NCI-H1417 treated with DMSO at 0.1 percent for 48 hours (cell line): ENCODE data around the gene FNDC3B.

Experiments
- DNase-seq: peaks from one replicate; lab custom pipeline; 2025; lab: John Stamatoyannopoulos, UW

Gene FNDC3B

DNA sequence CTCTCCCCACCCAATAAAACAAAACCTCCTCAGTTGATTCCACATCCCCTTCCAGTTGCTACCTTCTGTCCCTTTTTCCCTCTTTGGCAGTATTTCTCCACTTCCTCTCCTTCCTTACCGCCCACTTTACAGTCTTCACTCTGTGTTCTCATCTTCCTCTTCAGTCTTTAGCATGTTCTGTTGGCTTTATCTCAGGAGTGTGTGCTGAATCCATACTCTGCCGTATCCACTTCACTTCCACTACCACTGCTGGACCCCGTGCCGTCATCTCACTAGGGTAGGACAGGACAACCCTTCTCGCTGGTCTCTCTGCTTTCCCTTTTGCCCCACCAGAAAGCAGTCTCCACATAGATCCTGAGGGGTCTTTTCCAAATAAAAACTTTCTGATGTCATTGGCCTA is 74.3 kb downstream of the FNDC3B start:
- no peak for DNase-seq

GRCh38 chr3:172115059-172115458 is 75.7 kb downstream of the FNDC3B start:
- no peak for DNase-seq

DNA sequence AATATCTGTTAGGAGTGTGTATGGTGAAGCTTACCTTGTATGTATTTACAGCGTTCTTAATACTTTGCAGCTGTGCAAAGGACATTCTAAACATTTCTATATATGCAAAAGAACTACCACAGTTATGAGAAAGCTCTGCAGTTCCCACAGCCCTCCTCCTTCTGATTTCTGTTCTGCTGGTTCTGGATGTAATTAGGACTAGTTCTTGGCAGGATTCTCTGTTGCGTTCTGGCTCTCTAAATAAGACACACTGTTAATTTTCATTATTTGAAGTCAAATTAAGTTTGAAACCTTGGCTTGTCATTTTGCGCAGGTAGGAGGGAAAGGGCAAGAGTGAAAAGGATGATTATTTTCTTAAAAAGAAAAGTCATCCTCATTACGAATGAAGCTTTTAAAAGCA is 76.4 kb downstream of the FNDC3B start:
- no peak for DNase-seq

GRCh38 chr3:172118019-172118418 is 78.6 kb downstream of the FNDC3B start:
- no peak for DNase-seq

- no peak for DNase-seq
Measured at GRCh38 chr3:172119266-172119969, 80.0 kb downstream of the FNDC3B start.

- DNase-seq: no peak
Measured at GRCh38 chr3:172120912-172121311, 81.5 kb downstream of the FNDC3B start.

- no peak for DNase-seq
Measured at GRCh38 chr3:172121981-172122380, 82.6 kb downstream of the FNDC3B start.

DNA sequence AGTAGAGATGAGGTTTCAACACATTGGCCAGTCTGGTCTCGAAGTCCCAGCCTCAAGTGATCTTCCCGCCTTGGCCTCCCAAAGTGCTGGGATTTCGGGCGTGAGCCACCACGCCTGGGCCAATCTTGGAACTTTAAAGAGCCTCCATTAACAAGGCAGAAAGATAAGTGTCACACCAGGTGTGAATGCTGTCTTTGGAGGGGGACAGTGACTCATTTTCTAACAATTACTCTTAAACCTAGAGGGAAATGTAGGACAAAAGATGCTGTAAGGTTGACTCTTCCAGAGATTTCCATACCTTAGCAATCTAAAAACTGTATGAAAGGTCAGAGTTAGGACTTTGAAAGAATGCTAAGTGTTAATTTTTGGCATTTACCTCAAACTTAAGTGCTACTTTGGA is 84.9 kb downstream of the FNDC3B start:
- DNase-seq: no peak

GRCh38 chr3:172125053-172125452 is 85.7 kb downstream of the FNDC3B start:
- DNase-seq: no peak

DNA sequence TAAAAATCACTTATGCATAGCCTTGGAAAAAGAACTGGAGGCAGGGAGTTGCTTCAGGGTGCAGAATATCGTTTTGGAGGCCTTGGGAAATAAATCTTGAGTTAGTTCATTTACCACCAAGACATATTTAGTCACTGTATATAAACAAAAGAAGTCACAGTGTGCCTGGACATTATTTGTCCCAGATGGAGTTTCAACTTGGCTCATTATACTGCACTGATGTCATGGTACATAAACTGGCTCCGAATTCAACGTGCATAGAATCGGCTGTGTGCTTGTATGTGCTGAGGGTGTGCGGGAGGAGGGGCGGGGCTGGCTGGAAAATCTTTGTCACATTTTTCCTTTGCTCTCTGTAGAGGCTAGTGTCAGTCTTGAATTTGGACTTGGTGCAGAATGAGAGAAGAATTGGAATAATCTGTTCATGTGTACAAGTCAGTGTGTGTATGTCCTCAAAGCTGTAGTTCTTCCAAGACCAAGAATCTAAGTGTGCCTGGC is 86.6 kb downstream of the FNDC3B start:
- DNase-seq: no peak

- DNase-seq: no peak
Measured at GRCh38 chr3:172126741-172127140, 87.4 kb downstream of the FNDC3B start.

- no peak for DNase-seq
Measured at GRCh38 chr3:172127141-172127540, 87.8 kb downstream of the FNDC3B start.

DNA sequence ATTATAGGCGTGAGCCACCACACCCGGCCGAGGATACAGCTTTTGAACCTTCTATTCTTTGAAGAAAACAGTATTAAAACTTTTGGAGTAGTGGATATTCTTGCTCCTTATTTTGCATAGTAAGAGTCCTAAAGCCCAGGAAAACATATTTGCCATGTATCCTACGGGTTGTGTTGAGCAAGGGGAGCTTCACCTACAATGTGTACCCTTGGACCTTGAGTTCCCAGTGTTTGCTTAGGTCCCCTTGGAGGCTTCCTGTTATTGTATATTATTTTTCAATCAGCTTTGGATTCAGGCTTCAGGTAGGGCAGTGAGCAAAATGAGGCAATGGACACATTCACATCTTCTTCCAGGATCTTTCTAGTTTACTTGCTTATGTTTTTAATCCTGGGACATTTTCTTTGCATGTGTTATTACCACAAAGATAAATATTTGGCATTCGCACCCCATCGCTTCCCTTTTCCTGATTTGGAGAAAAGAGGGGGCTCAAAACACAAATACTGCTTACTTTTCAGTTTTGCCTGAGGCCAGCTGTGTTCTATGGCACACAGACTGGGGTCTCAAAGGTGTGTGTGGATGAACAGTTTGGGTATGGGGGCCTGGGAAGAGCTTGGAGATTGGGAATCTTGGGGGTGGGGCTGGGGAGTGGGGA is 88.7 kb downstream of the FNDC3B start:
- no peak for DNase-seq

DNA sequence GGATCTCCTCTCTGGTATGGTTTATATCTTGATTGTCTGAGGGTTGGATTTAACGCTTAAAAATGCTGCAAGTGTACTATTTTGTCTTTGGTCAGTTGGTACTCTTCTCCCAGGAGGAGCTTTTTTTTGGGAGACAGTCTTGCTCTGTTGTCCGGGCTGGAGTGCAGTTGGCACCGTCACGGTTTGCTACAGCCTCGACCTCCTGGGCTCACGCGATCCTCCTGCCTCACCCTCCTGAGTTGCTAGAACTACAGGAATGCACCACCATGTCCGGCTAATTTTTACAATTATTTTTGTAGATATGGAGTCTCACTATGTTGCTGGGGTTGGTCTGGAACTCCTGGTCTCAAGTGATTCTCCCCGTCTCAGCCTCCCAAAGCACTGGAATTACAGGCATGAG is 89.5 kb downstream of the FNDC3B start:
- no peak for DNase-seq

DNA sequence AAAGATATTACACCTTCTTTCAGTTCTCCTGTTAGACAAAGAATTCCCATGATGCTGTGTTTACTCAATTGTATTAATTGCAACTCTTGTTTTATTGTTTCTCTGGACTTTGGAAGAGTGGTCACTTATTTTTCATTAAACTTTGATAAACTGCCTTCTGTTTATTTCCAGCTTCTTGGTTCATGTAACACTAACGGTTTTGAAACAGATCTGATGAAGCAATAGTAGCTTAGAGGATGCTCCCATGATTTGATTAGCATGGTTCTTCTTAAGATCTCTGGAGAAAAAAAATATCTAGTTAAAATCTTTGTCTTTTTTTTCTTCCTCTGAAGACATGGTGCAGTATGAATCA is 90.1 kb downstream of the FNDC3B start:
- no peak for DNase-seq

DNA sequence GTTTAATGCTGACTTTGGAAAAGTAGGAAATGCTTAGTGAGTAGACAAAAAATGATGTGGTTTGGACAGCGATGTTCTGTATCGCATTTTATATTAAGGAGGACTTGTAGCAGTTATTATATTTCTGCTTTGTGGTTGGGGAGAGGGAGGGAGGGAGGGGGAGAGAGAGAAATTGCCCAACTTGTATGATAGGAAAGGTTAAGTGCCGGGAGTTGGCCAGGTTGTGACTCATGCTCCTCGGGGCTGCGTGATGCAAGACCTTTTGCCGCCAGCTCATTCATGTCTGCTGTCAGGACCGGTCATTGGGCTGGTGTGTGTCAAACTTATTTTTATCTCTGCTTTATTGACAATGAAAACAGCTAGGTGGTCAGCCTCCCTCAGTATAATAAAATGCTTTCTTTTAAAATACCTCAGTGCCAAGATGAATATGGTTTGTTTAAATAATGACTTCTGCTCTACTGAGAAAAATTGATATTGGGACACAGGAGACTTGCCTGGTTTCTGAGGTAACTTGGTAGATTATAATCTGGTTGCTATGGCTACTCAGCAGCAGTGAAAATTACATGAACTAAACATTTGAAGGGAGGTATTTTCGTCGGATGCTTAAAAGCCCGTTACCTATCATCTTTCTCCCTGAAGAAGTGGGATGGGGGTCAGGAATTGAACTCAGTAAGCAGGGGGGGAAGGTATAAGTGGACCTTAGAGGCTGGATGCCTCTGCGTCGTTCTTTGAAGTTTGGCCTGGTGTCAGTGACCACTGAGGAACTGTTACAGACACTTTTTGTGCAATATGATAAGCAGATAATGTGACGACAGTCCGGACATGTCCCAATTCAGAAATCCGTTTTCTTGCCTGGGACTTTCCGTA is 90.7 kb downstream of the FNDC3B start:
- DNase-seq: no peak

DNA sequence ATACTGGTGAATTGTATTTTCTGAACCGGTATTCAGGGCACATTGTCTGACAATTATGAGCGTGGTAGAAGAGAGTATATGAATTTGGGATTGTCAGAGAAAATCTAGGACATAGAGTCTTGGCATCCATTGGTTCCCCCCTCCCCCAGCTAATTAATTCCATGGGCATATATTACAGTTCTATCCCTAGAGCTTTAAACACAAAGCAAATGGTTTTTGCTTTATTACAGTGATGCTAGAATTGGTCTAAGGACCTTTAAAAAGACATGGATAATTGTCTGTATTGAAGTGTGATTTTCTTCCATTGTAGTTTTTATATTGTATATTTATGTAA is 91.3 kb downstream of the FNDC3B start:
- no peak for DNase-seq

- DNase-seq: no peak
Measured at GRCh38 chr3:172131746-172132145, 92.4 kb downstream of the FNDC3B start.

DNA sequence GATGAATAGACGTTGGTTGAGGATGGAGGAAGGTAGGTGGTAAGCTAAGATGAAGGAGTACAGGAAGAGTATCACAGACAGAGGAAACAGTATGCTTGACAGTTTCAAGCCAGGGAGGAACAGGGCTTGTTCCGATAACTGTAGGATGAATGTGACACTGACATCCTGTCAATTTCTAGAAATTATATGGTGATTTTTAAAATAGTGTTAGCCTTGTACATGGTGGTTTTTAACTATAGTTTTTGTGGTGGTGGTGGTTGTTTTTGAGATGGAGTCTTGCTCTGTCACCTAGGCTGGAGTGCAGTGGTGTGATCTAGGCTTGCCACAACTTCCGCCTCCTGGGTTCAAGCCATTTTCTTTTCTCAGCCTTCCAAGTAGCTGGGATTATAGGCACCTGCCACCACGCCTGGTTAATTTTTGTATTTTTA is 92.8 kb downstream of the FNDC3B start:
- no peak for DNase-seq

GRCh38 chr3:172132721-172133311 is 93.4 kb downstream of the FNDC3B start:
- DNase-seq: no peak

GRCh38 chr3:172133838-172134237 is 94.5 kb downstream of the FNDC3B start:
- DNase-seq: no peak

GRCh38 chr3:172134352-172134751 is 95.0 kb downstream of the FNDC3B start:
- no peak for DNase-seq

DNA sequence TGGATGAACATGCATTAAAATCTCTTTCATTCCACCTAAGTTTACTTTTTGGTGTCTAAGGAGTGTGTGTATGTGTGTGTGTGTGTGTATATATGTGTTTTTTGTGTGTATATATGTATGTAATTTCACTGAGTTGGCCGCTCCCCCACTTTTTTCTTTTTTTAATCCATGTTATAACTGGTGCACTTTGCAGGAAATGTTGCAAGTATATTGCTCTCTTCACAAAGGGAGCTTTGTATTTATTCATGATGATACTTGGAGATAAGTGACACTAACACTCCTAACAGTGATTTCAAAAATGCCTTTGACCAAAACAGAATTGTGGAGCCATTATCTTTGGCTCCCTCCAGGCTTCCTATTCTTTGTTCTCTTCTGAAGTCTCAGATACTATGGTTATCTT is 95.8 kb downstream of the FNDC3B start:
- DNase-seq: no peak
